NCI-H187 treated with DMSO at 0.1 percent for 48 hours (cell line): ENCODE results near the gene MFSD12.

ENCODE experiments used
- DNase-seq: peaks from one replicate; lab custom pipeline; 2025; lab: John Stamatoyannopoulos, UW

Gene MFSD12

GRCh38 chr19:3536429-3537100 is 20.8 kb downstream of the MFSD12 start:
- DNase-seq, result no peak

GRCh38 chr19:3535981-3536380 is 21.4 kb downstream of the MFSD12 start:
- no peak for DNase-seq

- DNase-seq, result no peak
These were observed 21.8 kb downstream of the MFSD12 start for GRCh38 chr19:3535563-3535965.

- DNase-seq, result no peak
These were observed 22.2 kb downstream of the MFSD12 start for GRCh38 chr19:3535235-3535535.

- no peak for DNase-seq
These were observed 22.8 kb downstream of the MFSD12 start for GRCh38 chr19:3534375-3535234.

- no peak for DNase-seq
These were observed 23.7 kb downstream of the MFSD12 start for GRCh38 chr19:3533563-3534216.

- no peak for DNase-seq
These were observed 24.4 kb downstream of the MFSD12 start for GRCh38 chr19:3533033-3533432.

- no peak for DNase-seq
These were observed 25.1 kb downstream of the MFSD12 start for GRCh38 chr19:3532154-3532786.

GRCh38 chr19:3531716-3532115 is 25.7 kb downstream of the MFSD12 start:
- DNase-seq, result no peak

- no peak for DNase-seq
These were observed 27.0 kb downstream of the MFSD12 start for GRCh38 chr19:3530389-3530788.

GRCh38 chr19:3529299-3529698 is 28.1 kb downstream of the MFSD12 start:
- DNase-seq, result peak; percentile 49

- no peak for DNase-seq
These were observed 28.7 kb downstream of the MFSD12 start for GRCh38 chr19:3528539-3529211.

GRCh38 chr19:3528080-3528479 is 29.3 kb downstream of the MFSD12 start:
- DNase-seq, result no peak

GRCh38 chr19:3527238-3527910 is 30.0 kb downstream of the MFSD12 start:
- no peak for DNase-seq

GRCh38 chr19:3526507-3527237 is 30.7 kb downstream of the MFSD12 start:
- DNase-seq, result no peak

- no peak for DNase-seq
These were observed 32.4 kb downstream of the MFSD12 start for GRCh38 chr19:3524904-3525451.

GRCh38 chr19:3524078-3524842 is 33.1 kb downstream of the MFSD12 start:
- no peak for DNase-seq

GRCh38 chr19:3523361-3524077 is 33.9 kb downstream of the MFSD12 start:
- DNase-seq, result no peak
